A673 (cell line): ENCODE results near the gene RBP7.

Source experiments
- CTCF ChIP-seq: fragments of 300-800, 200-600 bp; sonication (generic); conservative IDR thresholded peaks from 2 replicates; pipeline ENCODE4 v1.5.1; 2017; ENCODE audit warnings: low read depth, mild to moderate bottlenecking, antibody characterized with exemption, low read length, moderate library complexity, mixed read lengths
- EZH2 ChIP-seq: fragments of 200-600 bp; sonication (generic); IDR thresholded peaks from 2 replicates; pipeline ENCODE4 v1.6.1; 2017; ENCODE audit warnings: borderline replicate concordance, low read depth, mild to moderate bottlenecking, mixed read lengths, antibody characterized with exemption, low read length; ENCODE audit not compliant: poor library complexity, severe bottlenecking

GRCh38 chr1:10031461-10031860 is 34.4 kb downstream of the RBP7 start:
- TF ChIP-seq CTCF (no peak), EZH2 (no peak)
